ENCODE data around the gene RNF152.

- no peak for TF ChIP-seq ZNF468 (CRISPR knock-in tag; IDR thresholded peaks at IDR 0.05)
- TF ChIP-seq E2F5 (CRISPR knock-in tag; conservative IDR thresholded peaks at IDR 0.05), result no peak
- no peak for TF ChIP-seq HES4 (CRISPR knock-in tag; IDR thresholded peaks at IDR 0.05; ENCODE audit: borderline replicate concordance)
- TF ChIP-seq GABPA (IDR thresholded peaks at IDR 0.05; ENCODE audit: low read depth, low read length), result no peak
- no peak for TF ChIP-seq GABPA (CRISPR knock-in tag; IDR thresholded peaks at IDR 0.05; ENCODE audit: low read depth)
- TF ChIP-seq SRSF1 (optimal IDR thresholded peaks at IDR 0.05; ENCODE audit: low read depth, low read length), result no peak
Observed at GRCh38 chr18:61840324-61840723, 52.5 kb downstream of the RNF152 start.
